Measurements from ENCODE around the gene CAMK2G. TPM values are rescaled to one million over a fixed set of nuclear protein-coding genes. Genes with fewer than 3 reads are reported as not detected.
A peak's percentile ranks its signal among the peaks of the same experiment; 100 is the strongest.
"Not testable (repeated sequence)": the region's sequence is repeated elsewhere in the genome, so short reads cannot be mapped to it uniquely, and the experiment has no call there.

Gene CAMK2G
- 48.9 TPM for total RNA-seq

GRCh38 chr10:73874267-73875138 lies at the start of gene CAMK2G:
CAMK2G (minus strand) TSS chr10:73874555; CDS start chr10:73874461, 94 bp downstream.
- Histone ChIP-seq H3K27me3 (no peaks in the 10 kb centered on the region), H3K27ac (peak within 1 kb of the TSS; percentile 90), H3K4me3 (peak within 1 kb of the TSS; percentile 88), H3K4me1 (peaks cover 48% of the 10 kb centered on the region), H3K36me3 (peaks cover 0 to 8% of the 10 kb centered on the region in 2 donors), H3K9me3 (no peaks in the 10 kb centered on the region)
- intact Hi-C loops (cut with DNase I), result loop anchor here (2.0 kb wide), 1 partner anchor 24 kb away; no protein-coding TSS in a partner anchor
- no peak for DNase-seq (ENCODE audit: extremely low spot score in 2 of 2)
- peak in 1 of 2 donors; percentile 9 for TF ChIP-seq POLR2A (IDR thresholded peaks at IDR 0.05)
- peak in 1 of 3 experiments; percentile 4 for TF ChIP-seq CTCF (IDR thresholded peaks at IDR 0.05)
- TF ChIP-seq POLR2AphosphoS5 (IDR thresholded peaks at IDR 0.05; ENCODE audit: insufficient read depth in 1 of 2, low read depth in 1 of 2), result peak in 1 of 2 donors; percentile 77

GRCh38 chr10:73922864-73923133 lies 48.4 kb upstream of the CAMK2G start:
- DNase-seq (ENCODE audit: extremely low spot score in 2 of 2), result no peak
- no peak overlapping the region for H3K27ac ChIP-seq
- no peaks in the 10 kb centered on the region for H3K27me3 ChIP-seq
- H3K4me3 ChIP-seq, result no peak overlapping the region
- H3K9me3 ChIP-seq, result no peaks in the 10 kb centered on the region
- no peaks in the 10 kb centered on the region for H3K36me3 ChIP-seq
- intact Hi-C loops (cut with DNase I), result no loop called here
- no peak for TF ChIP-seq POLR2A (IDR thresholded peaks at IDR 0.05)
- no peak for TF ChIP-seq POLR2AphosphoS5 (IDR thresholded peaks at IDR 0.05; ENCODE audit: insufficient read depth in 1 of 2, low read depth in 1 of 2)
- no peak for TF ChIP-seq CTCF (IDR thresholded peaks at IDR 0.05)
- peaks cover 26% of the 10 kb centered on the region for H3K4me1 ChIP-seq

GRCh38 chr10:73922007-73922863 lies 47.9 kb upstream of the CAMK2G start:
- intact Hi-C loops (cut with DNase I), result no loop called here
- DNase-seq (ENCODE audit: extremely low spot score in 2 of 2), result no peak

GRCh38 chr10:73920089-73920488 lies 45.7 kb upstream of the CAMK2G start:
- peak overlapping the region; percentile 63 for H3K27ac ChIP-seq
- H3K27me3 ChIP-seq, result no peaks in the 10 kb centered on the region
- H3K4me3 ChIP-seq, result no peak overlapping the region
- peaks cover 39% of the 10 kb centered on the region for H3K4me1 ChIP-seq
- peaks cover 0 to 9% of the 10 kb centered on the region in 2 donors for H3K36me3 ChIP-seq
- no peaks in the 10 kb centered on the region for H3K9me3 ChIP-seq
- TF ChIP-seq CTCF (IDR thresholded peaks at IDR 0.05), result no peak
- TF ChIP-seq POLR2AphosphoS5 (IDR thresholded peaks at IDR 0.05; ENCODE audit: insufficient read depth in 1 of 2, low read depth in 1 of 2), result peak in 1 of 2 donors; percentile 65
- TF ChIP-seq POLR2A (IDR thresholded peaks at IDR 0.05), result no peak
- DNase-seq (ENCODE audit: extremely low spot score in 2 of 2), result no peak
- intact Hi-C loops (cut with DNase I), result no loop called here

More at GRCh38 chr10:73922007-73922863, 47.9 kb upstream of the CAMK2G start:
- no peak overlapping the region for H3K4me3 ChIP-seq
- peaks cover 28% of the 10 kb centered on the region for H3K4me1 ChIP-seq
- no peaks in the 10 kb centered on the region for H3K27me3 ChIP-seq
- H3K36me3 ChIP-seq, result no peaks in the 10 kb centered on the region
- no peak for TF ChIP-seq CTCF (IDR thresholded peaks at IDR 0.05)
- no peak for TF ChIP-seq POLR2AphosphoS5 (IDR thresholded peaks at IDR 0.05; ENCODE audit: insufficient read depth in 1 of 2, low read depth in 1 of 2)
- no peak for TF ChIP-seq POLR2A (IDR thresholded peaks at IDR 0.05)
- H3K9me3 ChIP-seq, result no peaks in the 10 kb centered on the region
- no peak overlapping the region for H3K27ac ChIP-seq

GRCh38 chr10:73919481-73919880 lies 45.1 kb upstream of the CAMK2G start:
- H3K4me3 ChIP-seq; intact Hi-C loops (cut with DNase I); H3K9me3 ChIP-seq; H3K27me3 ChIP-seq; DNase-seq (ENCODE audit: extremely low spot score in 2 of 2); H3K36me3 ChIP-seq: not testable (repeated sequence)
- Histone ChIP-seq H3K27ac (peak overlapping the region; percentile 63), H3K4me1 (peaks cover 39% of the 10 kb centered on the region)

Data from vagina (tissue), 2 donors.